ENCODE results near the gene MMP3.
A peak's percentile ranks its signal among the peaks of the same experiment; 100 is the strongest.

MMP3 gene

DNA sequence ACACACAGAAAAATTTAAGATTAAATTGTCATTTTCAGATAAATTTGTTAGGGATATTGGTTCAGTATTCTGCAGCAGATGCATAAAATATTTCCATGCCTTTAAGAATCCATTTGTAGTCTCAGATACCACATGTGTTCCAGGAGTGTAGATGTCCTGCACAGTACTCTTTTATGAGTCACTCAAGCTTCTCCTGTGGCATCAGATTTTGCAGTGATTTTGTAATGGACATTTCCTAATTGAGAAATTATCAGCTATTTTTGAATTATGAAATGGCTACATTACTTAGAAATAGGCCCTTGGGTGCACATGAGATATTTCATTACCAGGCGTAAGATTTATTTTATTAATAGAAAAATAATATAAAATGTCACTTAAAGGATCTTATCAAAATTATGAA lies 18.9 kb downstream of the MMP3 start:
- no peak overlapping the region for H3K4me3 ChIP-seq

DNA sequence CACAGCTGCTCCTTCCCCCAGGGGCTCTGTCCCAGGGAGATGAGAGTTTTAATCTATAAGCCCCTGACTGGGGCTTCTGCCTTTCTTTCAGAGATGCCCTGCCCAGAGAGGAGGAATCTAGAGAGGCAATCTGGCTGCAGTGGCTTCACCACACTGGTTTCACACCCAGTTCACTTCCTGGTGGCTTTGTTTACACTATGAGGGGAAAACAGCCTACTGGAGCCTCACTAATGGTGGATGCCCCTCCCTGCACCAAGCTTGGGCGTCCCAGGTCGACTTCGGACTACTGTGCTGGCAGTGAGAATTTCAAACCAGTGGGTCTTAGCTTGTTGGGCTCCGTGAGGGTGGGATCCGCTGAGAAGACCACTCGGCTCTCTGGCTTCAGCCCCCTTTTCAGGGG lies 23.9 kb downstream of the MMP3 start:
- Histone ChIP-seq H3K27me3 (ENCODE audit: low read depth) (no peaks in the 10 kb centered on the region), H3K4me3 (no peak overlapping the region), H3K9me3 (no peaks in the 10 kb centered on the region), H3K36me3 (replicated peaks) (no peaks in the 10 kb centered on the region), H3K4me1 (no peaks in the 10 kb centered on the region)
- no peak for DNase-seq (ENCODE audit: low spot score in 2 of 2)
- in situ Hi-C loops (cut with MboI; ENCODE audit: low sequenced_read_pairs), result no loop called here

More for the DNA sequence above, 18.9 kb downstream of the MMP3 start:
- DNase-seq (ENCODE audit: low spot score in 2 of 2), result no peak
- Histone ChIP-seq H3K27me3 (ENCODE audit: low read depth) (no peaks in the 10 kb centered on the region), H3K9me3 (no peaks in the 10 kb centered on the region), H3K4me1 (no peaks in the 10 kb centered on the region), H3K36me3 (replicated peaks) (no peaks in the 10 kb centered on the region)
- in situ Hi-C loops (cut with MboI; ENCODE audit: low sequenced_read_pairs), result no loop called here

DNA sequence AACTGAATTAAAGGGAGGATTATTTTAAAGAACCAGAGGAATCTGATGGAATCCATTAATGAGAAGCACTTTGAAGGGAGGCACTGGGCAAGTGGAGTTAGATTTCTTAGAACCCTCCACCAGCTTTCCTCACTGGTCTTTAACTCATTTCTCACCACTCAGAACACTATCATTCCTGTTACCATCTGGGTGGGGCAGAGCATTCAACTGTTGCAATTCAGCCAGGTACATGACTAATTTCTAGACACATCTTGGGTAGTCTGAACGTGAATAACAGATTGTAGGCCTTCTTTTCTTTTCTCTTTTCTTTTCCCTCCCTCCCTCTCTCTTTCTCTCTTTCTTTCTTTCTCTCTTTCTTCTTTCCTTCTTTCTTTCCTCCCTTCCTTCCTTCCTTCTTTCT lies 29.9 kb downstream of the MMP3 start:
- in situ Hi-C loops (cut with MboI; ENCODE audit: low sequenced_read_pairs), result no loop called here
- Histone ChIP-seq H3K27me3 (ENCODE audit: low read depth) (peaks cover 3% of the 10 kb centered on the region; the same call in 1 of the 2 replicates), H3K4me3 (no peak overlapping the region), H3K9me3 (no peaks in the 10 kb centered on the region), H3K36me3 (replicated peaks) (no peaks in the 10 kb centered on the region), H3K4me1 (no peaks in the 10 kb centered on the region)
- DNase-seq (ENCODE audit: low spot score in 2 of 2), result no peak

DNA sequence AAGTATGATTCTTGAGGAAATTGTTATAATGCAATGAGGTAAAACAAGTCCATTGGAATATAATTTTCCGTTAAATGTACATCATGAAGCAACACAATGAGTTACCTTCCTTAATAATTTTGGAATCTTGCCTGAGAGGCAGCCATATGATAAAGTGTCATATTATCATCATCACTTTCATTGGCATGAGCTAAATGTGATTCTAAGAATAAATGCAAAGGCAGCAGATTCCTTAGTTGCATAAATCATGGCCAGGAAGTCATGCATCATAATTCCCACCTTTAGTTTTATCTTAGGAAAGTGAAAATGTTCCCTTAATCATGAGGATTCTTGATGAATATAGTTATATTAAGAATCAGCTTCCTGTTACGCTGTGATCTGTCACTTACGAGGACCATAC lies 31.2 kb downstream of the MMP3 start:
- Histone ChIP-seq H3K4me1 (no peaks in the 10 kb centered on the region), H3K36me3 (replicated peaks) (no peaks in the 10 kb centered on the region), H3K9me3 (no peaks in the 10 kb centered on the region), H3K27me3 (ENCODE audit: low read depth) (peaks cover 3% of the 10 kb centered on the region; the same call in 1 of the 2 replicates), H3K4me3 (no peak overlapping the region)
- DNase-seq (ENCODE audit: low spot score in 2 of 2), result no peak
- in situ Hi-C loops (cut with MboI; ENCODE audit: low sequenced_read_pairs), result no loop called here

DNA sequence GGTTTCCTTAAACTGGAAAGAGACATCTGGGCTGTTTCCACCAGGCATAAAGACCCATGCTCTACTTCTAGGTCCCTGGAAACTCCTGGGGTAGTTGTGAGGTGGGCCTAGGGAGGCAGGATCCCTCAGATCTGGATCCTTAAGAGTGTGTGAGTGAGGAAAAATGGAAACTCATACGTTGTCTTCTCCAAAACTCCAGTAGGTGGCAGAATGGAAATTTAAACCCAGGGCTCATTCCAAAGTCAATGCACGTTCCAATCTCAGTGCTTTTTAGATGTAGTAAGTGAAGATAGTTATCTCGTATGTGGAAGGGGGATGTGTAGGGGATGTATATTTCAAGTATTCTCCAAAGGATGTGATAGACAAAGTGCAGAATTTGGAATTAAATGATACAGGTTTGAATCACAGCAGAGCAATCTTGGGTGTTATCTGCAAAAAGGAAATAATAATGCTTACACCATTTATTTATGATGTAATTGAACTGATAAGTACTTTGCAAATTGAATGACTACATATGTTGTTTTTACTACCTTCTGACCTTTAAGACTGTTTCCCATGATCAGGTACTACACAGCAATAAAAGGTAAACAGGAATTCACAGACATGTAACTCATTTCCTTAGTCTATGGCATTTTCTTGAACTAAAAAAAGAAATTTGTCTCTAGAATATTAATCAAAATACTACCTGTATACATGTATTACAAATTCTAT lies 32.3 kb downstream of the MMP3 start:
- no peak for DNase-seq (ENCODE audit: low spot score in 2 of 2)
- in situ Hi-C loops (cut with MboI; ENCODE audit: low sequenced_read_pairs), result no loop called here

DNA sequence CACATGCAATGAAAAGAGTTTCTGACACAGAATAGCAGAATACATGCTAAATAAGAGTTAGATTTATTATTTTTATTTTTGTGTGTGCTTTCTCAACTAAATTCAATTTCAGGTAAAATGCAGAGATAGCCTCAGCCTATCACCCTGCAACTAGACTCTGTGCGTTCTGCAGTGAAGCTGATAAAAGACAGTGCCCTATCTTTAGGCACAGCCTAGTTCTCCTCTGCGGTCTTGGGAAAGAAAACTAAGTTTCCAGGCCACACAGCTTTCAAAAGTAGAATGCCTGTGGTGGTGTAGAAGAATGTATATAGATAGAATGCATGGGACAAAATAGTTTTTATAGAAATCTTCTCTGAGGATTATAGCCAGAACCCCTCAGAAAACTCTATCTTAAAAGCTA lies 33.4 kb downstream of the MMP3 start:
- H3K27me3 ChIP-seq (ENCODE audit: low read depth), result peaks cover 5% of the 10 kb centered on the region; the same call in 1 of the 2 replicates
- H3K36me3 ChIP-seq (replicated peaks), result no peaks in the 10 kb centered on the region
- no peak overlapping the region for H3K4me3 ChIP-seq
- in situ Hi-C loops (cut with MboI; ENCODE audit: low sequenced_read_pairs), result no loop called here
- H3K4me1 ChIP-seq, result no peaks in the 10 kb centered on the region
- no peak for DNase-seq (ENCODE audit: low spot score in 2 of 2)
- H3K9me3 ChIP-seq, result no peaks in the 10 kb centered on the region

More for the DNA sequence above, 32.3 kb downstream of the MMP3 start:
- H3K4me1 ChIP-seq, result no peaks in the 10 kb centered on the region
- no peaks in the 10 kb centered on the region for H3K36me3 ChIP-seq (replicated peaks)
- H3K4me3 ChIP-seq, result no peak overlapping the region
- peaks cover 3% of the 10 kb centered on the region; the same call in 1 of the 2 replicates for H3K27me3 ChIP-seq (ENCODE audit: low read depth)
- H3K9me3 ChIP-seq, result no peaks in the 10 kb centered on the region

DNA sequence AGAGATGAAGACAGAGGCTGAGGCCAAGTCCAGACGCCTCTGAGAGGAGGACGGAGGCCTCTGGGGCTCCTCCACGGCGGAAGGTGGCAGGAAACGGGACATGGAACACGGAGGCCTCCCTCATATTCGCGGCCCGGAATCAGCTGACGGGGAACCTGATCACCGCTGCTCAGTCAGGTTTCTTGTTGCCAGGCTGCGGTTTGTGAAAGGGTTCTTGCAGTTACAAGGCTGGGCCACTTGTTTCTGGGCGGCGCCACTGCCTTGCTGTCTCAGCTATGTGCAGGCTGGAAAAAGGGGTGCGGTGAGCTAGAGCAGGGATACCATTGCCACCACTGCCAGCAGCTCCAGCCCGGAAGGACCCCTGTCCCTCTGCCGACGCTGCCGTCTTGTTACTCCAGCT lies 35.5 kb downstream of the MMP3 start:
- in situ Hi-C loops (cut with MboI; ENCODE audit: low sequenced_read_pairs), result no loop called here
- Histone ChIP-seq H3K4me1 (no peaks in the 10 kb centered on the region), H3K27me3 (ENCODE audit: low read depth) (peaks cover 5% of the 10 kb centered on the region; the same call in 1 of the 2 replicates), H3K9me3 (no peaks in the 10 kb centered on the region), H3K36me3 (replicated peaks) (no peaks in the 10 kb centered on the region), H3K4me3 (no peak overlapping the region)
- DNase-seq (ENCODE audit: low spot score in 2 of 2), result peak; percentile 40 to 68

DNA sequence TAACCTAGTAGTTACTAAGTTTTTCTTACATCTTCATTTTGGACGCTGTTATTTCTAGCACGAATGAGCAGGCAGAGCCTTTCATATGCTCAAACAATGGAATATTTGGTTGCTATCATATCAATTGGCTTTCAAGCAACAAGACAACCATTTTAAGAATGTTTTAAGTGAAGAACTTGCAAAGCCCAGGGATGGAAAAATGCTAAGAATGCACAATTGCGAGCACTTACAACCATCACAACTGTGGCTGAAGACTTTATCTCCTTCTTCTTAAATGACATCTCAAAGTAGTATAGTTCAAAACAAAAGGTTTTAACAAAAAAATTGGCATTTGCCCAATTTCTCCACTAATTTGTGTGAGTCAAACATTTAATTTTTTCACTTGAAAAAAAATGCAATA lies 37.1 kb downstream of the MMP3 start:
- H3K4me1 ChIP-seq, result no peaks in the 10 kb centered on the region
- no peaks in the 10 kb centered on the region for H3K9me3 ChIP-seq
- H3K36me3 ChIP-seq (replicated peaks), result no peaks in the 10 kb centered on the region
- DNase-seq (ENCODE audit: low spot score in 2 of 2), result no peak
- in situ Hi-C loops (cut with MboI; ENCODE audit: low sequenced_read_pairs), result no loop called here
- H3K27me3 ChIP-seq (ENCODE audit: low read depth), result peaks cover 2% of the 10 kb centered on the region; the same call in 1 of the 2 replicates
- no peak overlapping the region for H3K4me3 ChIP-seq

DNA sequence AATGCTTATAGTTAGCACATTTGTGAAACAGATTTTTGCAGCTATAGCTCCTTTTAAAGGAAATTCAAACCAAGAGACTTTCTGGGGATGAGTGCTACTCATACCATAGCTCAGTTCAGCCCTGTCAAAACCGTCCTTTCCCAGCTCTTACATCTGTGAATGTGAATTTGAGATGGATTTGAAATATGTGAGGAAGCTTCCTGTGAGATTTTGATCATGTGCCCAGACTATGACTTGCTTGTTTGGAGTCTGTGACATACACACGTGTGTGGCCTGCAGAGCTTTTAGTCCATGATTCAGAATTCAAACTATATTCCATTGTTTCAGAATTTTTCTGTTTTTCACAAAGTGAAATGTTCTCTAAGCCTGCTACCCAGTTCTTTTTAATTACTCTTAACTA lies 41.1 kb downstream of the MMP3 start:
- H3K27me3 ChIP-seq (ENCODE audit: low read depth), result peaks cover 5% of the 10 kb centered on the region; the same call in 1 of the 2 replicates
- H3K4me1 ChIP-seq, result no peaks in the 10 kb centered on the region
- no peaks in the 10 kb centered on the region for H3K36me3 ChIP-seq (replicated peaks)
- in situ Hi-C loops (cut with MboI; ENCODE audit: low sequenced_read_pairs), result no loop called here
- no peak for DNase-seq (ENCODE audit: low spot score in 2 of 2)
- H3K4me3 ChIP-seq, result no peak overlapping the region
- H3K9me3 ChIP-seq, result no peaks in the 10 kb centered on the region

DNA sequence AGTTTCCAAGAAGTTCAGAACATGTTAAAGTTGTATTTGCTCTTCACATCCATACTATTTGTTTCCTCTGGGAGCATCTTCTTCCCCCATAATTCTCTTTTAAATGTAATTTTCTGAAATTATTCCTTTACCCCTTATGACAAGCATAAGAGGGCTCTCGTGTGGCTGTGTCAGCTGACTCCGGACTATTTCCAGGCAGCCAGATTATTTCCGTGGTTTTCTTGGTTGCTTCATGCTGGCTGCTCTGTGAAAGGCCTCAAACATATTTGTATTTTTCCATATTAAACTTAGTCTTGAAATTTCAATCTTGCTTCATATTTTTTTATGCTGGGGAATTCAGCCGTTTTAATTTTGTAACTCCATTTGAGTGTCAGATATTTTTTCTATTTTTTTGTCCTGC lies 42.6 kb downstream of the MMP3 start:
- DNase-seq (ENCODE audit: low spot score in 2 of 2), result no peak
- in situ Hi-C loops (cut with MboI; ENCODE audit: low sequenced_read_pairs), result no loop called here
- H3K4me3 ChIP-seq, result no peak overlapping the region
- no peaks in the 10 kb centered on the region for H3K4me1 ChIP-seq
- peaks cover 6% of the 10 kb centered on the region; the same call in 1 of the 2 replicates for H3K27me3 ChIP-seq (ENCODE audit: low read depth)
- H3K36me3 ChIP-seq (replicated peaks), result no peaks in the 10 kb centered on the region
- H3K9me3 ChIP-seq, result no peaks in the 10 kb centered on the region

DNA sequence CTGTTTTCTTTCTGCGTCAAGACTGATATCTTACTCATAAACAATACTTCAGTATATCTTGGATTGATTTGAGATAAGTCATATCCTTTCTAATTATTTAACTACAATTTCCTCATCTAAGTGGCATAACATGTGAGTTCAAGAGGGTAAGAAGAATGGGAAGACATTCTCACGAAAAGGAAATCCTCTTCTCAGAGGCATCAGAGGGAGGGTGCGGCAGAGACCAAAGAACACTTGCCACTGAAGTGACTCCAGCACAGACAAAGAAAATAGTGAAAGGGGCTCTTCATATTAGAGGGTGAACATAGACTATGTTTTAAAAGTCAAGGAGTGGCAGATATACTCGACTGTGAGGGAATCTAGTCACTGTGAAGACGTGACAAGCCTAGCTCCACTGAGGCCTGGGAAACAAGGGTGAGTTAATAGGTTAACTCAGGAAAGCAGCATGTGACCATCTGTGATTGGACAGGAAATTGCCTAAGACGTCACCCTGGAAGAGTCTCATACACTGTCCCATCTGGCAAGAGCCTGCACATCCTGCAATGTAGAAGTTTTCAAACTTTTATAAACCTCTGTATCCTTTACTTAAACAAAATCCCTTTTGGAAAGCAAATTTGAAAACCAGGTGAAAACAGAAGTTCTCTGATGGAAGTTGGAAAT lies 43.6 kb downstream of the MMP3 start:
- in situ Hi-C loops (cut with MboI; ENCODE audit: low sequenced_read_pairs), result no loop called here
- H3K9me3 ChIP-seq, result no peaks in the 10 kb centered on the region

DNA sequence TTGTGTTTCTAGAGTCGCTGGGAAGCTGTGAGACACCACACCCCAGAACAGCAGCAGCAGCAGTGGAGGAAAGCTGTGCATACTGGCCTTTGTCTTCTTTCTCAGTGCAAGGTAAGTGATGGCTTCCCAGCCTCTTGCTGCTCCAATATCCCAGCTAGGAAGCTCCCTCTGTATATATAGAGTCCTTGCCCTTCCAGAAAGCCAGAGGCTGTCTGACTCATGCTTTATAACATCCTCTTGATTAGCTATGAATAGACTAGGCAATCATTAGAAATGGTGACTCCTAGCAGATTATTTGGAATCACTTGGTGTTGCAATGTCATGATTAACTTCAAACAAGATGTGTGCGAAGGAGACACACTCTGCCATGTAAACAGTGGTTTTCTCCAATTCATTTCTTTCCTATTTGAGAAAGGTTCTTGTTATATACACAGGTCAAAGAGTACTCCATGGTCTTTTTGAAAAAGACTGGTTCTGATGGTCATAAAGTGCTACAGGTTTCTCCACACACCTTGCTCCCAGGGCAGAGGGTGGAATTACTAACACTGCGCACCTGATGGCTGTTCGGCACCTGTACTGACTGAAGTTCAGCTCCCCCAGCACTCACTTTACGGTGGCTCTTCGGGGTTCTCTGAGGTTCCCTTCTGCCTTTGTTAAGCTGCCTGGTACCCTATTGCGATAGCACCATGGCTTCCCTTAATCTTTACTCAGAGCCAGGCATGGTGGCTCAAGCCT lies 45.2 kb downstream of the MMP3 start, which contains the start of gene MMP1:
Gene MMP1 (minus strand): TSS at position 149 of the 735 bp plus-strand sequence. CDS start 68 bp downstream, at position 81.
- Histone ChIP-seq H3K9me3 (no peaks in the 10 kb centered on the region), H3K4me1 (no peaks in the 10 kb centered on the region), H3K4me3 (no peak within 1 kb of the TSS), H3K36me3 (replicated peaks) (no peaks in the 10 kb centered on the region), H3K27me3 (ENCODE audit: low read depth) (peaks cover 4% of the 10 kb centered on the region; the same call in 1 of the 2 replicates)
- DNase-seq (ENCODE audit: low spot score in 2 of 2), result no peak
- in situ Hi-C loops (cut with MboI; ENCODE audit: low sequenced_read_pairs), result no loop called here

More for the DNA sequence above, 43.6 kb downstream of the MMP3 start:
- Histone ChIP-seq H3K4me1 (no peaks in the 10 kb centered on the region), H3K4me3 (no peak overlapping the region), H3K27me3 (ENCODE audit: low read depth) (peaks cover 4% of the 10 kb centered on the region; the same call in 1 of the 2 replicates), H3K36me3 (replicated peaks) (no peaks in the 10 kb centered on the region)
- no peak for DNase-seq (ENCODE audit: low spot score in 2 of 2)

DNA sequence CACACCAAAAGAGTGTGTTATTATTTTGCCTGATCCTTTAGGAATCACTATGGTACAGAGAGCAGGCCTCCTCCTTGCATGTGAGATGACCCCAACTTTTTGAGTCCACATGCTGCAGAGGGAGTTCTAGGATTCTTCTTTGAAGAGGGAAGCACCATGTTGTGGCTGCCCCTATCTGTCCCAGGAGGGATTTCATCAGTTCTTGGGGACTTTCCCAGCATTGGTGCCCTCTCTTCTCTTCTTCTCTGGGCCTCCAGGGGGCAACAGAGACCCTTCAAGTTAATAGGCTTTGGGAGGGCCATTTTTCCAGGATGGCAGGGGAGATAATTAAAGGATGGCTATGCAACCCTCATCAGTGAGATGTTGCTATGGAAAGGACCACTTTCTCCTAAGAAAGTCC lies 49.0 kb downstream of the MMP3 start:
- no peaks in the 10 kb centered on the region for H3K36me3 ChIP-seq (replicated peaks)
- no peak overlapping the region for H3K4me3 ChIP-seq
- H3K4me1 ChIP-seq, result no peaks in the 10 kb centered on the region
- DNase-seq (ENCODE audit: low spot score in 2 of 2), result peak in 1 of 2 experiments; percentile 53
- H3K9me3 ChIP-seq, result no peaks in the 10 kb centered on the region
- in situ Hi-C loops (cut with MboI; ENCODE audit: low sequenced_read_pairs), result no loop called here
- H3K27me3 ChIP-seq (ENCODE audit: low read depth), result peaks cover 4% of the 10 kb centered on the region; the same call in 1 of the 2 replicates

Data from HAP-1 (cell line).